NCI-H82 (cell line): ENCODE data around the gene POU2AF2.
A peak's percentile ranks its signal among the peaks of the same experiment; 100 is the strongest.
"Not testable (repeated sequence)": the region's sequence is repeated elsewhere in the genome, so short reads cannot be mapped to it uniquely, and the experiment has no call there.

Experiments used
- DNase-seq: peaks from one replicate; lab custom pipeline; 2025; lab: John Stamatoyannopoulos, UW

The POU2AF2 gene

DNA sequence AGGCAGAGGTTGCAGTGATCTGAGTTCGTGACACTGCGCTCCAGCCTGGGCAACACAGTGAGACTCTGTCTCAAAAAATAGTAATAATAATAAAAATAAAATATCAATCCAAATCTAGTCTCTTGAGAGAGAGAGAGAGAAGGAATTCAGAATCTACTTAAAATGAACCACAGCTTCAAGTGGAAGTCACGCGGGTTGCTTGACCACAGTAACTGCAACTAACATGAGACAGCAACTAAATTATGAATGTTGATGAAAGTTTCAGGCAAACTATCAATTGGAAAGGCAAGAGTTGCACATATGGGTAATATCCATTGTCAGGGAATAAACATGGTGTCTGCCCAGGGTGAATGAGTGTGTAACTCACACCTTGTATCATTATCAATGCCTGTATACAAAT, 12.5 kb downstream of the POU2AF2 start:
- no peak for DNase-seq

DNA sequence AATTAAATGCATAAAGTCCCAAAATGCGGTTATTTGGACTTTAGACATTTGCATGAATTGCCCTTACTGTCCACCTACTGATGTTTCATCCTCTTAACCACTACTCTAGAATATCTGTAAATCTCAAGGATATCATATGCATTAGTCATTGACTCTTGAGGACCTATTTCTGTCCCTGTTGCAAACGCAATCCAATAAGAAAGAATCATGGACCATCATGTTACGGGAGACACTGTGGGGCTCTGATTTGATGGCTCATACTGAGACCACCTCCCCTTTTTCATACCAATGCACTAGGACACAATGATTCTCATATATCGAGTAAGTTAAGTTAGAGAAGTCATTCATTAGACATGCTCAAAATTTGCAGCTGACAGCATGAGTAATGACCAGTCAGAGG, 14.4 kb downstream of the POU2AF2 start:
- DNase-seq = no peak

DNA sequence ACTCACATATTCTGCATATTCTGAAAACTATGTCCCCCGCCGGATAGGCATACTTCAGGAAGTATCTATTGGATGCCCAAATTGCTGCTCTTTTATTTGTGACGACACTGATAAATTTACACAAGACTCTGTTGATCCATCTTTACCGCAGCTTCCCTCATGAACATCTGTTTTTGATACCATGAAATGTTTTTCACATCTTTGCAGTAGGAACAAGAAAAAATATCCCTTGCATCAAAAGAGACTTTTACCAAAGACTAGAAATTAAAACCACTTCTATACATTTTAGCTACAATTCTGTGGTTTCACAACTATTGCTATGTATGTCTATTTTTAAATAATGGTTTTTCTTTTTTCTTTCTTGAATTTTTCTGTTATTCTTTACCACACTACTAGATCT, 15.3 kb downstream of the POU2AF2 start:
- no peak for DNase-seq

DNA sequence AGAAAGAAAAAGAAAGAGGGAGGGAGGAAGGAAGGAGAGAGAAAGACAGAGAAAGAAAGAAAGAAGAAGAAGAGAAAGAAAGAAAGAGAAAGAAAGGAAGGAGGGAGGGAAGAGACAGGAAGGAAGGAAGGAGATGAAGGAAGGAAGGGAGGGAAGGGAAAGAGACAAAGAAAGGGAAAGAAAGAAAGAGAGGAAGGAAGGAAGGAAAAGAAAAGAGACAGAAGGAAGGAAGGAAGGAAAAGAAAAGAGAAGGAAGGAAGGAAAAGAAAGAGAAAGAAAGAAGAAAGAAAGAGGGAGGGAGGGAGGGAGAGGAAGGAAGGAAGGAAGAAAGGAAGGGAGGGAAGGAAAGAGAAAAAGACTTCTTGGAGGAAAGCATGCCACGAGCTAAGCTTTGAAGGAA, 19.1 kb downstream of the POU2AF2 start:
- DNase-seq = no peak

DNA sequence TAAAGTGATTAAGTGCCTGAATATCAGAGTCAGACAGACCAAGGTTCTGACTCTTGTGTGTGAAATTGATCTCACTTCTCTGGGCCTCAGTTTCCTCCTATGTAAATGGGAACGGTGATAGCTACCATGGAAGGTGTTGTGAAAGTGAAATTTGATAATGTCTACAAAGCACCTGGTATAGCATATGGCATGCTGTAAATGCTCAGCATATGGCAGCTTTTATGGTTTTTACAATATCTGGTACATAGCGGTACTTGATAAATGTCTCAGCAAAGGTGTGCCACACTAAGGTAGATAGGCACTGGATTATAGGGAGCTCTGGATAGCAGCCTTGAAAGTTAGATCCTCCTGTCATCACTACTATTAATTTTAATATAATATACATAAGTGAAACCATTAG, 19.9 kb downstream of the POU2AF2 start:
- no peak for DNase-seq

DNA sequence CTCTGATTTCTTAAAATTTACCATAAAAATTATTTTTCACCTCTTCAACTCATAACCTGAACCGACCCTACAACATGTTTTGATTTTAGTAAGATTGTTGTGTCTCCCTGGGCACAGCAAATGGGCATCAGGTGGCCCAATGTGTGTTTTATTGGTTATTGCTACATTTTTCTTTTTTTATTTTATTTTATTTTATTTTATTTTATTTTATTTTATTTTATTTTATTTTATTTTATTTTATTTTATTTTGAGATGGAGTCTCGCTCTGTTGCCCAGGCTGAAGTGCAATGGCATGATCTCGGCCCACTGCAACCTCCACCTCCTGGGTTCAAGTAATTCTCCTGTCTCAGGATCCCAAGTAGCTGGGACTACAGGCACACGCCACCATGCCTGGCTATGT, 22.8 kb downstream of the POU2AF2 start:
- not testable (repeated sequence) for DNase-seq

DNA sequence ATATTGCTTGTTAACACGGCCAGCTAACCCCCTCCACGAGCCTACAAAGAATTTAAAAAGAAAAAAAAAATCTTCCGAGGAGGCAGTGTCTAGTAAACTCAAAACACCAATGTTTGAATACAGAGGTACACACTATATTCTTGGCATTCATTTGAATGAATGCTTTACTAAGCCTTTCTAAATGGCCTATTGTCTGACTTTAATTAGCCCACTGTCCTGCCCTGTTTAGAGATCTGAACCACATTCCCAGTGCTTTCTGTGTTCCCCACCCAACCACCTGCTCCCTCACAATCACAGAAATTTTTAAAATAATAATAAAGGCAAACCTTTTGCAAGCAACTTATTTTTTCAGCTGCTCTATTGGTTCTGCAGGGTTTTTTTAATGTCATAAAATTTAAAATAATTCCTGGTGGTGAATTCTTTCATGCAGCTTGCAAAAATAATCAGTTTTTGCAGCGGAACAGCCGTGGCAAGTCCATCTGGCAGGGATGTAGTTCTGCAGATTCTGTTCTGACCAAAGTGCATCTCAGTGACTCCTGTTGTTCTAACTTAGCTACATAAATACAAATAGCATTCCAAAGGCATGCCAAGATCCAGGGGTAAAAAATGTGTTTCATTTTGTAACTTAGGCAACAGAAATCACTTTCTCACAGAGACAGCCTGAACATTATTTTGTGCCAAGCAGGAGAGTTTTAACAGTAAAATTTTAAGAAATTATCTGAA, 23.8 kb downstream of the POU2AF2 start:
- no peak for DNase-seq

DNA sequence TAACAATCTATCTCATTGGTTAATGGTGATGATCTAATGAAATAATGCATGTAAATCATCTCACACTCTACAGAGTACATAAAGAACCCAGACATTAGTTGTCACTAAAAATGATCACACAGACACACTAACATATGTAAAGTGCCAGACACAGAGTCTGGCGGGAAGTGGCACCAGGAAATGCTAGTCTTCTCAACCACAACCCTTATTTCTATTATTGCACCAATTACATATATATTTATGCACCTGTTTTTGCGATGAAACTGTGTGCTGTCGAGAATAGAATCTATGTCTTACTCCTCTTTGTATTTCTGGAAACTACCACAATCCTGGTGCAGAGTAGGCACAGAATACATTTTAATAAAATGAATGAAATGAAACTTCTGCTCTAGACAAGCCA, 26.9 kb downstream of the POU2AF2 start:
- no peak for DNase-seq

DNA sequence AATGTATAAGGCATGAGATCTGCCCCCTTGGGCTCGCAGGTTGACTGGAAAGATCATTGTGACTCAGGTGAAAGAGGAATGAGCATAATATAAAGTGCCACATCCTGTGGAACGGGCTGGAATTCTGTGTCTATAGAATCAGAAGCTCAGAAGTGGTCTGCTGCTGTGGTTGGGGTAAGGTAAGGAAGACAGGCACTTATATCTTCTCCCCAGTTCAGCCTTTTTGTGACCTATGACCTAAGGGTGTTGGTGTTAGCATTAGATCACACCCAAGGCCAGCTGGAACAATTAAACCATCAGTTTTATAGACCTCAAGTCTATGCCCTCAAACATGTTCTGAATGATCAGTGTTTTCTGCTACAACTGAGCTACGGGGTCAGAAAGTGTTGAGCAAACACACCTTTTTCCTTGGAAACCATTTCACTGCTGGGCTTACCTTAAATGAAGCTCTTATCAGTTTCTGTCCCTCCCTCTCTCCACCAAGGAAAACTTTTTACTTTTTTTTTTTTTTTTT, 37.1 kb downstream of the POU2AF2 start:
- DNase-seq = no peak

DNA sequence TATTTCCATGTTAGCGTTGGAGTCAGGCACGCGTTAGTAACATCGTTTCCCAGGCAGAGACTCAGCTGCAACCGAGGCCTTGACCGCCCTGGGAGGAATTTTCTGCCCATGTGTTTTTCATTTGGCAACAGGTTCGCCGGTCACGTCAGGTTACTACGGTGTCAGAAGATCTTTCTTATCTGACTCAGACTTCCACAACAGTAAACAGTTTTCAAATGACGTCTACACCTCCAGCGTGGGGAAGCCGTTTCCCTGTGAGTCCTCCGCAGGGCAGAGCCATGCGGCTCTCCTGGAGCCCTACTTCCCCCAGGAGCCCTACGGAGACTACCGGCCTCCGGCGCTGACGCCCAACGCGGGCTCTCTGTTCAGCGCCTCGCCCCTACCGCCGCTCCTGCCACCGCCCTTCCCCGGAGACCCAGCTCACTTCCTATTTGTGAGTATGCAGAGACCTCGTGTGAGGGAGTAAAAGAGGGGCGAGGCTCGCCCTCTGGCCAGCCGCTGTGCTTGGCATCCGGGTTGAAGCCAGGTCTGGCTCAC, 38.5 kb downstream of the POU2AF2 start:
- no peak for DNase-seq

DNA sequence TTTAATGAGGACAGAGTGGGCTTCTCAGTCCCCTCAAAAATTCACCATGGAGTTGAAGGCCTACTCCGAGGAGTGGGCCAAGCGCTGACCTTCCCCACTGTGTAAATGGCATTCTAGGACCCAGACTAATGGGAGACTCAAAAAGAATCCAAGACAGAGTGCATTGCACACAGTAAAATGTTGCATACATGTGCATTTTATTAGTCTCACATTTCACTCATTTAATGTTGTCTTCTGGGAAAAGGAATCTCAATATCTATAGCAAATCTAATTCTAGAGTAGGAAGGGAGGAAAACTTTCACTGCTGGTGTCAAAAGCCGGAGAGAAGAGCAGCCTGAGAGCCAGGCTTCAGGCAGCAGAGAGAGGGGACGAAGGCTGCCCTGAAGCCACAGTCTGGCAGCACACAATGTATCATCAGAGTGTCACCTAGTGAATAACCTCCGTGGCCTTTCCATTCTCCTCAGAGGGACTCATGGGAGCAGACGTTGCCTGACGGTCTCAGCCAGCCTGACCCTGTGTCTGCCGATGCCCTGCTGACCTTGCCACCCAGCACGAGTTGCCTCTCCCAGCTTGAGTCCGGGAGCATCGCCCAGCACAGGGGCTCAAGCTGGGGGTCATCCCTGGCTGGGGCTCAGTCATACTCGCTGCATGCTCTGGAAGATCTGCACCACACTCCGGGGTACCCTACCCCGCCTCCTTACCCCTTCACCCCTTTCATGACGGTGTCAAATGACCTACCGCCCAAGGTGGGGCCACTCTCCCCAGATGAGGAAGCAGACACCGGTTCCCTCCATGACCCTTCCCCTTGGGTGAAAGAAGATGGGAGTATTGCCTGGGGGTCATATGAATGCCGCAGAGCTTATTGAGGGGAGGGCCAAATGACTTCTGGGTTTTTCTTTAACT, 39.9 kb downstream of the POU2AF2 start:
- DNase-seq = no peak

DNA sequence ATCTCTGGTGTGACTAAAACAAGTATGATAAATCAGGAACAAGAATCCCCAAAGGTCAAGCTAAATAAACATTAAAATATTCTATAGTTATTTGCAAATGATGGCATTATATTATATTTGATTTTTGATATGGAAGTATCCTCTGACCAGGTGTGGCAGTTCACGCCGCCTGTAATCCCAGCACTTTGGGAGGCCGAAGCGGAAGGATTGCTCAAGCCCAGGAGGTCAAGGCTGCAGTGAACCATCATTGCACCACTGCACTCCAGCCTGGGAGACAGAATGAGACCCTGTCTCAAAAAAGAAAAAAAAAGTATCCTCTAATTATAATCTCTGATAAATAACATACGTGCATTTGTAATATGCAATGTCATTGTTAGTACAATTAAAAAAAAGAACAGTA, 46.2 kb downstream of the POU2AF2 start:
- DNase-seq = no peak

DNA sequence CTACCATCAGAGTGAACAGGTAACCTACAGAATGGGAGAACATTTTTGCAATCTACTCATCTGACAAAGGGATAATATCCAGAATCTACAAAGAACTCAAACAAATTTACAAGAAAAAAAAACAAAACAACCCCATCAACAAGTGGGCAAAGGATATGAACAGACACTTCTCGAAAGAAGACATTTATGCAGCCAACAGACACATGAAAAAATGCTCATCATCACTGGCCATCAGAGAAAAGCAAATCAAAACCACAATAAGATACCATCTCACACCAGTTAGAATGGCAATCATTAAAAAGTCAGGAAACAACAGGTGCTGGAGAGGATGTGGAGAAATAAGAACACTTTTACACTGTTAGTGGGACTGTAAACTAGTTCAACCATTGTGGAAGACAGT, 46.9 kb downstream of the POU2AF2 start:
- DNase-seq = not testable (repeated sequence)

DNA sequence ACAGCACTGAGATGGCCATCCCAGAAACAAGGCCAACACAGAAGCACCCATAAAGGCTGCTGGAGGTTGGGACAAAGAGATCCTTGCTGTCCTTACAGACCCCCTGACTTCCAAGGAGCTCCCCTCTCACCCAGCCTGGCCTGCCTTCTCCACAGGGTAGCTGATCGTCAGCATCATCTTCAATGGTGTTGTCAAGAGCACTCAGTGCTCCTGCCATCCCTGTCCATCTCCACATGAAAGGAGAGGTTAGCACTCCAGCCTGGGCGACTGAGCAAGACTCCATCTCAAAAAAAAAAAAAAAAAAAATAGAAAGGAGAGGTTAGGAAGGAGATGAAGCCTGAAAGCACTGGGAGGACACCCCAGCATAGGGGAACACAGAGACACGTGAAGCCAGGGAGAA, 50.7 kb downstream of the POU2AF2 start:
- DNase-seq = no peak

DNA sequence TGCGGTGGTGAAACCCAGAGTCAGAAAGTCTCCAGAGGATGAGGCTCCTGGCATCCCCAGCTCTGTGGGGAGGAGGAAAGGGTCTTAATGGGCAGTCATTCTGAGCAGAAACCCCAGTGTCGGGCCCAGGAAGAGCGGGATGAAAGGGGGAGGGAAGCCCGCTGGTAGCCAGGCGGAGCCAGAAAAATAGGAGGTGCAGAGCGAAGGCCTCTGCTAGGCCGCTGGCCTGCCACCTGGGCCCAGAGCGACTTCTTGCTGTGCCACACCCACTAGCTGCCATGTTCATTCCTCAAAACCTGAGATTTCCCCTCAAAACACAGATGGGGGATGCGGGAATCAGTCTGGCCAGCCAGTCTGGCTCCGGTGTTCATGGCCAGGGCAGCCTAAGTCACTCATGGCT, 52.2 kb downstream of the POU2AF2 start:
- no peak for DNase-seq

DNA sequence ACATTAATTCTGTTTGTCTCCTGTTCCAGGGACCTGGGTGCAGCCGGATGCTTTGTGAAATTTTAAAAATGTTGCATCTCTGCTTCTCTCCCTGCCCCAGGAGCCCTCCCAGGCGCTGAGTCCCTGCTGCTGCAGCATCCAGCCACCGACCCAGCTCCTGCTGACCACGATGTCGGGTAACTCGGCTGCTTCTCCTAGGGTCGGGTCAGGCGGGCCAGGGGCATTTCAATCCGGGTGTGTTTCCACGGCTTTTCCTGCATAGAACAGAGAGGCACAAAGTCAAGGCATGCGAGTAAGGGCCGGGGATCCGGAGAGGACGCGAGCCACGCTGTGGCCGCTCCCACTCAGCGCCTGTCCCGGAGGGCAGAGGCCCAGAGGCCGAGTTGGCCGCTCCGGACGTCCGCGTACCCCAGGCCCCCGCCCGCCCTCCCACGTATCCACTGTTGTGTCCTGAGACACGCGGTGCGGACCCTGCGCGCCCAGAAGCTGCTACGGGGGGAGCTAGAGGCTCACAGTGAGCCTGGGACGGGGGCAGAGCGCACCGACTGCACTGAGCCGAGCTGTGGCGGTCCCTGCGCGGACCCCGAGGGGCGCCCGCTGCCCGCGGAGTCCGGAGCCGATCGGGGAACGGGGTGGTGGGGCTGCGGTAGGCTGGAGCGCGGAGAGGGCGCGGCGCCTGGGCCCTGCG, 53.0 kb downstream of the POU2AF2 start, which contains the start of gene POU2AF3:
TSS of gene POU2AF3 (plus strand) at position 134 of the 688 bp plus-strand sequence. CDS start at position 170, 36 bp downstream.
- DNase-seq = no peak

DNA sequence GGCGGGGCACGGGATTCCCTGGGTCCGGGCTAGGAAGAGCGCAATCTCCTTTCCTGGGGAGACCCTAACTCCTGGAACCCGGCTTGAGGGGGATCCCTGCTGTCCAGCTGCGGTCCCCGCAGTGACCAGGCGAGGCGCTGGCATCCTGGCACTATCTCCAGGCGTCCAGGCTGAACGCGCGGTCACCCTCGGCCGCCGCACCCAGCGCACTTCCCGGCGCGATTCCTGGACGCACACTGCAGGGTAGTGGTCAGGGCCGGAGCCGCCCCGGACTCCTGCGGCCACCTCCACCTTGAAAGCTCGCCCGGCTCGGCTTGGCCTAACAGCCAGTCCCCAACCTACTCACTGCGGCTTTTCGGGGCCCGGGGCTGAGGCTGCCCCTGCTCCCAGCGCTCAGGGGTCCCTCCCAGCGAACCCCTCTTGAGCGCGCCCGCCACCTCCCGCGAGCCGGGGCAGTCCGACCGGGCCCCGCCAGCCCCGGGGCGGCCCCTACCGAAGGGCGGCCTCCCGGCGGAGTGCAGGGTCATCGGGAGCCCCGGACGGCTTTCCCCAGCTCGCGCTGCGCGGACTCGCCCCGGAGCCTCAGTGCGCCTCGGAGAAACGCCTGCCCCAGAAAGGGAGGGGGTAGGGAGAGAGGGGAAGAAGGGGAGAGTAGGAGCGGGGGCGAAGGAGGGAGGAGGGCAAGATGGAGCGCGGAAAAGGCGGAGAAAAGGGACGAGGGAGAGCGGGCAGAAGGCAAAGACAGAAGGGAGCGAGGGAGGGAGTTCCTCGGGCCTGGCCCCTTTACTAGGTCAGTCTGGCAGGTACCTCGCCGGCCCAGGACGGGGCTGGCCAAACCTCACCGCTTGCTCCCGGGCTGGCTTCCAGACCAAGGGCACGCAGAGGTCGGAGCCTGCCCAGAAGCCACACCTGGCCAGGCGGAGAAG, 53.8 kb downstream of the POU2AF2 start:
- DNase-seq = no peak

DNA sequence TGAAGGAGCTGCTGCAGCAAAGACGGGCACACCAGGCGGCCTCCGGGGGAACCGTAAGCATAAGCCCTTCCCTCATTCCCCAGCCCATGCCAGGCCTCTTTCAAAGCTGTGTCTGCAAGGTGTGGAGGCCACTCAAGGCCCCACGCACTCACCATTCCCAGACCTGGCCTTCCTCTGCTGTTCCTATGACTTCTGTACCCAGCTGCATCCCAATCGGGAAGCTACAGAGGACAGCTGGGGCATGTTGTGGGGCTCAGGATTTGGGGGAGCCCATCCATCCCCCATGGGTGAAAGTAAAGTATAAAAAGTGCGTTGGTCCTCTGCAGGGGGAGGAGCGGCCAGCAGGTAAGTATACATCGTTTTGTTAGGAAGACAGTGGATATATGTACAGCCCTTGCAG, 55.0 kb downstream of the POU2AF2 start:
- DNase-seq = no peak

DNA sequence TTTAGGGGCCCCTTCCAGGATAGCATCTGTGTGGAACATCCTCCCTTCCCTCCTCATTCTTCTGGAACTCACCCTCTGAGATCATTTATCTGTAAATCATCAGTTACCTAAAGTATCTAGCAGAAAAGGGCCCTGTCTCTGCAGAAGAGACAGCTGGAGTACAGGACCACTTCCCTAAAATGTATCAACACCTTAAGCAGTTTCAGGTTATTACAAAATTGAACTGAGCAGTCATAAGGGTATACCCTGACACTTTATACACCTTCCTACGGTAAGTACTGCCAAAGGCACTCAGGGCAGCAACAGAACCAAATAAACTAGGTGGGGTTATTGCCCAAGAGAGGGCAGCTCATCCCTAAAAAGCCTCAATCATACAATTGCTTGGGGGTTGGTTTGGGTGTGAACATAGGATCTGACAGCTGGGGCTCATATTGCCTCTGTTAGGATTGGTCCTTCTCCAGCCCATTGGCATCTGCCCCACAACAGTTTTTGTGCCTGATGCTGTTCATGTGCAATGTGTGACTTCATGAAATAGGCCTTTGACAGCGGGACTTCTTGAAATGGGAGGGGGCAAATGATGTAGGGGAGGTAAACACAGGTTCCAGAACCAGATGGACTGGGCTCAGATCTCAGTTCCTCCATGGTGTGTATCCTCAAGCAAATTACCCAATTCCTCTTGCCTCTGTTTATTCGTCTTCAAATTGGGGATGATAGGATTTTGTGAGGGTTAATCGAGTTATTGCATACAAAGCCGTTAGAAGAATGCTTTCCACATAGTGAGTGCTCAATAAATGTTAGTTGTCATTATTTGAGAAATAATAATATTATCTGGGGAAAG, 55.7 kb downstream of the POU2AF2 start:
- DNase-seq = peak; percentile 64

DNA sequence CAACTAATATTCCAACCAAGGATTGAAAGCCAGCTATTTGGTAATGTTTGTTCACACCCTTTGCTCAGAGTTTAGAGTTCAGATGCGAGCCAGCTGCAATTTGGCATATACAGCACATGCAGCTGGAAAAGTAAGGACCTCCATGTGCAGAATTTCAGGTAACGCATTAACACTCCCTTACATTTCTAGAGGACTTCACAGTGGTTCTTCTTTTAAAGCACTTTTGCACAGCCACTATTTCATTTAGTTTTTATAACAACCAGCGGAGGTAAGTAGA, 56.3 kb downstream of the POU2AF2 start:
- no peak for DNase-seq
